H1 (cell line): ENCODE measurements around the gene UNC13D. TPM values are rescaled to one million over a fixed set of nuclear protein-coding genes. Genes with fewer than 3 reads are reported as not detected.
A peak's percentile ranks its signal among the peaks of the same experiment; 100 is the strongest.

Experiments used
- CTCF ChIA-PET: fragments of 300-600 bp; sonication (Branson Sonifier 250); formaldehyde crosslinking; loops from one replicate; lab custom pipeline; 2021; ENCODE audit not compliant: partially characterized antibody; lab: Charles Lee
- POLR2A ChIA-PET: fragments of 300-600 bp; sonication (Branson Sonifier 250); formaldehyde crosslinking; loops from one replicate; lab custom pipeline; 2021; ENCODE audit warnings: inconsistent platforms; ENCODE audit not compliant: partially characterized antibody; lab: Charles Lee
- DNase-seq, 2 experiments: peaks; one replicate each; pipeline versions ENCODE4 v3.0.0 to v3.0.0-alpha.2; 2010 to 2022; ENCODE audit warnings: low spot score in 2 of 2, low read depth in 1 of 2, mixed read lengths in 1 of 2
- FAIRE-seq: peaks from 2 replicates; lab custom pipeline; 2011; peaks lifted over from hg19 to GRCh38; lab: Jason Lieb, UNC
- H2AFZ ChIP-seq: 2 replicates; pipeline ENCODE4 v1.8.1; 2012; ENCODE audit warnings: low read length, inconsistent platforms
- H2AK5ac ChIP-seq: 2 replicates; pipeline ENCODE4 v1.6.1; 2013; ENCODE audit warnings: low read depth, low read length
- H2BK120ac ChIP-seq: replicated peaks from 2 replicates; pipeline ENCODE3; 2013; ENCODE audit warnings: low read depth, low read length, inconsistent platforms
- H2BK12ac ChIP-seq: 2 replicates; pipeline ENCODE4 v1.6.1; 2013; ENCODE audit warnings: low read depth, low read length
- H2BK15ac ChIP-seq: 2 replicates; pipeline ENCODE4 v1.6.1; 2013; ENCODE audit warnings: low read length
- H2BK20ac ChIP-seq: 2 replicates; pipeline ENCODE4 v1.6.1; 2013; ENCODE audit warnings: low read length
- H2BK5ac ChIP-seq: 2 replicates; pipeline ENCODE4 v1.6.1; 2013; ENCODE audit warnings: low read depth, low read length
- H3K14ac ChIP-seq: 2 replicates; pipeline ENCODE4 v1.6.1; 2013; ENCODE audit warnings: inconsistent platforms; ENCODE audit not compliant: insufficient read length
- H3K18ac ChIP-seq: 2 replicates; pipeline ENCODE4 v1.6.1; 2013; ENCODE audit warnings: low read length; ENCODE audit errors: extremely low read depth
- H3K23ac ChIP-seq: 2 replicates; pipeline ENCODE4 v1.6.1; 2013; ENCODE audit warnings: inconsistent platforms; ENCODE audit not compliant: insufficient read length
- H3K23me2 ChIP-seq: 2 replicates; pipeline ENCODE4 v1.6.1; 2013; ENCODE audit warnings: low read depth, low read length
- H3K27ac ChIP-seq: 2 replicates; pipeline ENCODE4 v1.6.1; 2011; ENCODE audit warnings: low read depth, low read length, inconsistent platforms
- H3K27me3 ChIP-seq, 4 experiments: replicated peaks in 1 of 4; 1 replicate in 1 of 4; 2 replicates in 3 of 4; pipeline versions ENCODE4 v1.6.1 to v1.8.1; 2011 to 2013; ENCODE audit warnings: low read length in 3 of 4, mild to moderate bottlenecking in 3 of 4, inconsistent platforms in 2 of 4, mixed read lengths in 2 of 4, moderate library complexity in 1 of 4; ENCODE audit not compliant: control insufficient read depth in 3 of 4, insufficient read depth in 3 of 4; ENCODE audit errors: extremely low read depth in 1 of 4
- H3K36me3 ChIP-seq, 4 experiments: 2 replicates each; pipeline versions ENCODE4 v1.6.1 to v1.8.1; 2011 to 2013; ENCODE audit warnings: mild to moderate bottlenecking in 4 of 4, low read length in 3 of 4, moderate library complexity in 2 of 4, control low read depth in 1 of 4, inconsistent platforms in 1 of 4; ENCODE audit not compliant: insufficient read depth in 4 of 4, control insufficient read depth in 2 of 4
- H3K4ac ChIP-seq: replicated peaks from 2 replicates; pipeline ENCODE3; 2013; ENCODE audit warnings: low read length, low read depth, mixed read lengths, inconsistent platforms; ENCODE audit not compliant: insufficient read length
- H3K4me1 ChIP-seq, 4 experiments: replicated peaks in 1 of 4; 1 replicate in 1 of 4; 2 replicates in 3 of 4; pipeline versions ENCODE4 v1.6.1 to v1.8.1; 2011 to 2013; ENCODE audit warnings: low read length in 3 of 4, inconsistent platforms in 2 of 4, mixed read lengths in 1 of 4; ENCODE audit not compliant: insufficient read depth in 4 of 4, control insufficient read depth in 3 of 4
- H3K4me2 ChIP-seq, 2 experiments: 2 replicates each; pipeline versions ENCODE4 v1.6.1 to v1.8.1; 2011 to 2013; ENCODE audit warnings: low read depth in 2 of 2, low read length in 2 of 2, control low read depth in 1 of 2, inconsistent platforms in 1 of 2, mild to moderate bottlenecking in 1 of 2; ENCODE audit not compliant: insufficient read depth in 1 of 2
- H3K4me3 ChIP-seq, 4 experiments: fragments of 200-600, 300-600 bp in 1 of 4; sonication (generic), shearing (Covaris generic), sonication (Bioruptor Twin) in 1 of 4; 2 replicates each; pipeline versions ENCODE4 v1.5.1 to v1.8.1; 2011 to 2016; ENCODE audit warnings: low read length in 4 of 4, low read depth in 3 of 4, control low read depth in 2 of 4, inconsistent platforms in 2 of 4, mild to moderate bottlenecking in 2 of 4, mixed read lengths in 1 of 4, moderate library complexity in 1 of 4; ENCODE audit not compliant: insufficient read depth in 2 of 4; ENCODE audit errors: extremely low read depth in 1 of 4
- H3K56ac ChIP-seq: replicated peaks from 2 replicates; pipeline ENCODE3; 2013; ENCODE audit warnings: low read depth, mild to moderate bottlenecking, mixed read lengths, low read length, inconsistent platforms; ENCODE audit not compliant: insufficient read length
- H3K79me1 ChIP-seq: 2 replicates; pipeline ENCODE4 v1.6.1; 2013; ENCODE audit warnings: low read depth, low read length, control low read depth
- H3K79me2 ChIP-seq, 2 experiments: 2 replicates each; pipeline versions ENCODE4 v1.6.1 to v1.8.1; 2012 to 2013; ENCODE audit warnings: low read length in 2 of 2, mild to moderate bottlenecking in 2 of 2, inconsistent platforms in 1 of 2; ENCODE audit not compliant: insufficient read depth in 2 of 2, control insufficient read depth in 1 of 2
- H3K9ac ChIP-seq, 4 experiments: replicated peaks in 1 of 4; 1 replicate in 1 of 4; 2 replicates in 3 of 4; pipeline versions ENCODE4 v1.6.1 to v1.8.1; 2011 to 2013; ENCODE audit warnings: low read depth in 3 of 4, low read length in 3 of 4, control low read depth in 2 of 4, mild to moderate bottlenecking in 2 of 4, moderate library complexity in 2 of 4, inconsistent platforms in 1 of 4; ENCODE audit errors: extremely low read depth in 1 of 4
- H3K9me3 ChIP-seq, 2 experiments: 2 replicates each; pipeline versions ENCODE4 v1.6.1 to v1.8.1; 2012 to 2013; ENCODE audit warnings: mild to moderate bottlenecking in 2 of 2, moderate library complexity in 2 of 2, control low read depth in 1 of 2, inconsistent platforms in 1 of 2, low read depth in 1 of 2, low read length in 1 of 2, mixed read lengths in 1 of 2; ENCODE audit not compliant: insufficient read depth in 2 of 2
- H4K20me1 ChIP-seq, 2 experiments: replicated peaks in 1 of 2; 2 replicates each; pipeline versions ENCODE3 to v1.8.1; 2011 to 2013; ENCODE audit warnings: inconsistent platforms in 2 of 2, low read length in 2 of 2, mild to moderate bottlenecking in 1 of 2; ENCODE audit not compliant: insufficient read depth in 2 of 2, control insufficient read depth in 1 of 2
- H4K5ac ChIP-seq: 2 replicates; pipeline ENCODE4 v1.6.1; 2013; ENCODE audit warnings: low read length, low read depth, mixed read lengths, inconsistent platforms; ENCODE audit not compliant: insufficient read length
- H4K8ac ChIP-seq: 2 replicates; pipeline ENCODE4 v1.8.0; 2013; ENCODE audit warnings: mild to moderate bottlenecking, moderate library complexity, low read length, inconsistent platforms; ENCODE audit not compliant: insufficient read depth; ENCODE audit errors: extremely low read depth
- H4K91ac ChIP-seq: replicated peaks from 2 replicates; pipeline ENCODE3; 2013; ENCODE audit warnings: low read length, mixed read lengths, inconsistent platforms; ENCODE audit not compliant: insufficient read length
- BACH1 ChIP-seq: IDR thresholded peaks from 2 replicates; pipeline ENCODE4 v1.6.1; 2012; ENCODE audit warnings: low read length, improper control_type of control experiment
- BCL11A ChIP-seq, 2 experiments: IDR thresholded peaks; one replicate each; pipeline ENCODE4 v1.6.1; 2011; ENCODE audit warnings: low read depth in 2 of 2, low read length in 2 of 2, mild to moderate bottlenecking in 2 of 2
- CTBP2 ChIP-seq: IDR thresholded peaks from 2 replicates; pipeline ENCODE4 v1.7.0; 2011; ENCODE audit warnings: borderline replicate concordance, mild to moderate bottlenecking, moderate library complexity, mixed read lengths, low read length; ENCODE audit not compliant: insufficient read depth, insufficient read length
- CTCF ChIP-seq, 3 experiments: IDR thresholded peaks; 1 replicate in 2 of 3; 2 replicates in 1 of 3; pipeline versions ENCODE4 v1.5.1 to v1.6.1; 2011; ENCODE audit warnings: low read length in 3 of 3, mild to moderate bottlenecking in 3 of 3, inconsistent platforms in 2 of 3, low read depth in 1 of 3, moderate library complexity in 1 of 3; ENCODE audit not compliant: insufficient read depth in 1 of 3; ENCODE audit errors: control extremely low read depth in 1 of 3
- EP300 ChIP-seq, 2 experiments: IDR thresholded peaks; 1 replicate in 1 of 2; 2 replicates in 1 of 2; pipeline ENCODE4 v1.6.1; 2011 to 2012; ENCODE audit warnings: low read depth in 2 of 2, low read length in 2 of 2, mild to moderate bottlenecking in 2 of 2, borderline replicate concordance in 1 of 2, inconsistent platforms in 1 of 2, moderate library complexity in 1 of 2
- GABPA ChIP-seq: IDR thresholded peaks from 2 replicates; pipeline ENCODE4 v1.6.1; 2011; ENCODE audit warnings: mild to moderate bottlenecking, low read length, moderate library complexity, borderline replicate concordance; ENCODE audit not compliant: insufficient read depth
- GTF2F1 ChIP-seq: IDR thresholded peaks from 2 replicates; pipeline ENCODE4 v1.6.1; 2012; ENCODE audit warnings: low read depth, low read length, improper control_type of control experiment, borderline replicate concordance
- HDAC6 ChIP-seq: IDR thresholded peaks from one replicate; pipeline ENCODE4 v1.7.1; 2012; ENCODE audit warnings: low read depth, mild to moderate bottlenecking, inconsistent platforms, low read length, moderate library complexity
- POLR2AphosphoS5 ChIP-seq: IDR thresholded peaks from 2 replicates; pipeline ENCODE4 v1.6.1; 2011; ENCODE audit warnings: low read depth, low read length
- RNF2 ChIP-seq: fragments of 200-900, 300-1000 bp; sonication (generic); IDR thresholded peaks from 2 replicates; pipeline ENCODE4 v1.7.1; 2016; ENCODE audit warnings: borderline replicate concordance, low read depth, mild to moderate bottlenecking, antibody characterized with exemption, low read length; ENCODE audit not compliant: poor library complexity, severe bottlenecking; ENCODE audit errors: missing control alignments
- SIX5 ChIP-seq: IDR thresholded peaks from 2 replicates; pipeline ENCODE4 v1.6.1; 2011; ENCODE audit warnings: mild to moderate bottlenecking, low read depth, low read length
- WGBS, 2 experiments: shearing (Covaris generic) in 1 of 2; methylation state at CpG; one replicate each; pipeline versions ENCODE4 v1.1.6 to v1.1.7; 2013 to 2015; ENCODE audit warnings: low lambda C conversion rate in 2 of 2, mixed read lengths in 2 of 2, inconsistent platforms in 1 of 2, low coverage in 1 of 2, missing lambda C conversion rate in 1 of 2; ENCODE audit not compliant: insufficient replicate concordance in 2 of 2, insufficient coverage in 1 of 2, insufficient read length in 1 of 2; ENCODE audit errors: extremely low coverage in 1 of 2, missing lambda C conversion rate in 1 of 2; 5-methylcytosine and 5-hydroxymethylcytosine counted together
- polyA plus RNA-seq, 7 experiments: library from polyadenylated mRNA; depleted of rRNA in 3 of 7; stranded (reverse) in 5 of 7; unstranded in 2 of 7; fragments of >200 nt in 5 of 7; fragments of 200-250 nt in 2 of 7; gene quantifications; 1 replicate in 5 of 7; 2 replicates in 1 of 7; 4 replicates in 1 of 7; pipeline versions ENCODE4 v1.2.1 to v1.2.3, GENCODE V29; 2011 to 2013; ENCODE audit warnings: missing spikeins in 2 of 7, mixed read lengths in 2 of 7
- total RNA-seq: library from RNA; stranded (reverse); fragmentation: NEBNext Ultra II Directional; extraction: Animal tissue kit (Norgen Biotek cat#: 25700); gene quantifications from 2 replicates; pipeline ENCODE4 v1.2.1, GENCODE V29; 2021

Gene UNC13D
- total and polyA plus RNA-seq, 2 of the 8 experiments (the other 6 are each of a cell fraction or from before 2014, with no cell fraction given), result 3.6 to 8.4 TPM

DNA sequence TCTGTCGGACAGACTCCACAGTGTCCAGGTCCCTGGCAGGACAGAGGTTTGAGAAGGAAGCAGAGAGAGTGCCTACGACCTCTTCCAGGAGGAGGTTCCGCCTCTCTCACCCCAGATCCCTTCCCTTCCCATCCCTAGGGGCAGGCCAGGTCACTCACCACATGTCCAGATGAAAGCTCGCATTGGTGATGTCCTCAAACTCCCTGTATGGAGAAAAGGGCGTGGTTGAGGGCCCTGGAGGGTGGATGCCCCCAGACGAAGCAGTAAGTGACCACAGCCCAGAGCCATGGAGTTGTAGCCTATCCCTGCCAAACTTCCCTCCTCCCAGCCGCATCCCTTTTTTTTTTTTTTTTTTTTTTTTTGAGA lies 3.4 kb downstream of the UNC13D start:
- no peaks in the 10 kb centered on the region for H3K23me2 ChIP-seq
- no peaks in the 10 kb centered on the region for H3K36me3 ChIP-seq
- no peak overlapping the region for H3K18ac ChIP-seq
- no peak overlapping the region for H3K56ac ChIP-seq
- H3K23ac ChIP-seq, result no peak overlapping the region
- no peak overlapping the region for H2BK20ac ChIP-seq
- no peak overlapping the region for H2BK5ac ChIP-seq
- H3K27ac ChIP-seq, result no peak overlapping the region
- H3K4me3 ChIP-seq, result no peak overlapping the region
- no peak overlapping the region for H4K91ac ChIP-seq
- no peak overlapping the region for H2BK12ac ChIP-seq
- POLR2A ChIA-PET, result interaction anchor here (1.0 to 2.0 kb wide), 2 partner anchors 9 to 61 kb away, joined by 3 to 9 read pairs; no protein-coding TSS in a partner anchor
- peak overlapping the region; percentile 85 for H4K8ac ChIP-seq
- no peaks in the 10 kb centered on the region for H3K79me2 ChIP-seq
- no peaks in the 10 kb centered on the region for H3K79me1 ChIP-seq
- FAIRE-seq (no peak), DNase-seq (no peak)
- no peaks in the 10 kb centered on the region for H3K9me3 ChIP-seq
- no peak overlapping the region for H2BK120ac ChIP-seq
- H2AFZ ChIP-seq, result no peak overlapping the region
- CTCF ChIA-PET, result interaction anchor here (0.8 to 27.2 kb wide), 3 partner anchors 10 to 61 kb away, joined by 3 to 563 read pairs (median 563); partner anchors contain the start of genes UNC13D and WBP2
- peaks cover 0 to 8% (median 6%) of the 10 kb centered on the region in 4 experiments; a peak in 4 of 7 replicates for H3K4me1 ChIP-seq
- H3K4me2 ChIP-seq, result no peak overlapping the region
- 80% methylated on average over 3 of the region's 7 CpGs; no CpG with 5 or more reads in 1 of the 2 experiments for WGBS, 2 experiments
- no peaks in the 10 kb centered on the region for H4K20me1 ChIP-seq
- no peak overlapping the region for H2AK5ac ChIP-seq
- H3K4ac ChIP-seq, result no peak overlapping the region
- no peak overlapping the region for H4K5ac ChIP-seq
- H3K9ac ChIP-seq, result no peak overlapping the region
- no peak overlapping the region for H2BK15ac ChIP-seq
- H3K27me3 ChIP-seq, result no peaks in the 10 kb centered on the region
- no peak overlapping the region for H3K14ac ChIP-seq
- TF ChIP-seq EP300 (IDR thresholded peaks at IDR 0.05; ENCODE audit: borderline replicate concordance in 1 of 2, low read depth in 2 of 2, low read length in 2 of 2) (no peak), GABPA (no peak), BACH1 (no peak), RNF2 (no peak), BCL11A (IDR thresholded peaks at IDR 0.05; ENCODE audit: low read depth in 2 of 2, low read length in 2 of 2) (no peak), POLR2AphosphoS5 (no peak), HDAC6 (no peak), SIX5 (no peak), GTF2F1 (no peak), CTCF (IDR thresholded peaks at IDR 0.05; ENCODE audit: control extremely low read depth in 1 of 3, insufficient read depth in 1 of 3, low read depth in 1 of 3, low read length in 3 of 3) (no peak), CTBP2 (no peak)
